ENCODE results near the gene NTRK3. TPM values are rescaled to one million over a fixed set of nuclear protein-coding genes. Genes with fewer than 3 reads are reported as not detected.

Gene NTRK3
- total RNA-seq, 1 donor from 2014 or later = 3.2 TPM

- DNase-seq = no peak
- ATAC-seq (ENCODE audit: poor library complexity) = peak; percentile 44
- intact Hi-C loops (cut with DNase I) = no loop called here
These were observed 307.4 kb downstream of the NTRK3 start for GRCh38 chr15:87949151-87949574.

DNA sequence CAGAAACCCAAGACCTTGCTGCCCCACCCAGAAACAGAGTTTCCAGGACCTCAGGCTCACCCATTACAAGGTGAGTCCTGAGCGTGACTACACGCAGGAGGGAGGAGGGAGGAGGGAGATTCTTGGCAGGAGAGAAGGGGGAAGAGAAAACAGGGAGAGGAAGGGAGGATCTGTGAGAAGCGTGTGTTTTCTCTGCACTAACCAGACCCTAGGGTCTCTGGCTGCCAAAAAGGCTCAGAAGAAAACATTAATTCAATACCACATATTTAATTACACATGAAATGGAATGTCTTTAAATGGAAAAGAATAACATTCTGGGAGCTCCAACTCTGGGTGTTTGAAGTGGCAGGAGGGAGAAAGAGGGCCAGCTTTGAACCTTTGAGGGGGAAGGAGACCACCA lies 309.0 kb downstream of the NTRK3 start:
- intact Hi-C loops (cut with DNase I) = no loop called here
- ATAC-seq (ENCODE audit: poor library complexity) (no peak), DNase-seq (no peak)

GRCh38 chr15:87945246-87945645 lies 311.3 kb downstream of the NTRK3 start:
- no peak for DNase-seq
- intact Hi-C loops (cut with DNase I) = no loop called here

GRCh38 chr15:87944691-87945090 lies 311.8 kb downstream of the NTRK3 start:
- intact Hi-C loops (cut with DNase I) = no loop called here
- no peak for DNase-seq
- ATAC-seq (ENCODE audit: poor library complexity) = peak; percentile 14

More at GRCh38 chr15:87945246-87945645, 311.3 kb downstream of the NTRK3 start:
- ATAC-seq (ENCODE audit: poor library complexity) = no peak

DNA sequence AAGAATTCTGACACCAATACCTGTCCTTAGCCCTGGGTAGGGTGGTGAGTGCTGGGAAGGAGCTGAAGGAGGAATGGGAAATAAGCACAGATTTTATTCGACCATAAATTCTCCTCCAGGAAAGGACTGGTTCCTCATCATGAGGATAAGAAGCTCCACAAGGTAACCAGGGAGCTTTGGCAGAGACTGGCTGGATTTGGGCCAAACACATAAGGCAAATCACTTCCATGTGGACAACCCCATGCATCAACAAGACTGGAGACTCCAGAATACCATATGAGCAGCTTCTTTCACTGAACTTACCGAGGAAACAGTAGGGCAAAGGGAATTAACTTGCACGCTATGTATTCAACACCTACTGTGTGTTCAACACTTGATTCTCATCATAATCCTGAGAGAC lies 312.5 kb downstream of the NTRK3 start:
- intact Hi-C loops (cut with DNase I) = no loop called here
- DNase-seq = no peak
- ATAC-seq (ENCODE audit: poor library complexity) = no peak

DNA sequence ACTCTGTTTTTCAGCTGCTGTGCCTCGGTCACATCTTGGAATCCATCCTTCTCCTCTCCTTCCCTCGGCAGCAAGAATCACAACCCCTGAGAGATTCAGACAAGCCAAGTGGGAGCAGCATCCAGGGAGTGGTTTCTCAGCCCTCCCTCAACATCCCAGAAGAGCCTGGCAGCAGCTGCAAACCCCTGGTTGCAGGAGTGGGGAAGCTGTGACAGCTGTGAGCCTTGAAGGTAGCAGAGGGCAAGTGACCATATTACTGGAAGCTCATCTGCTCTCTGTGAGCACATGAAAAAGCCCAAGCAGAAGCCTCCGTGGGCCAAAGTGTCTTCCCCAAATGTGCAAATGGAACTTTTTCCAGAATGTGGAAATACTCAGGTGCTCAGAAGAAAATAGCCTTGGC lies 312.9 kb downstream of the NTRK3 start:
- ATAC-seq (ENCODE audit: poor library complexity) = no peak
- DNase-seq = no peak
- intact Hi-C loops (cut with DNase I) = no loop called here

GRCh38 chr15:87942316-87942715 lies 314.2 kb downstream of the NTRK3 start:
- ATAC-seq (ENCODE audit: poor library complexity) = no peak
- no peak for DNase-seq
- intact Hi-C loops (cut with DNase I) = no loop called here

GRCh38 chr15:87941606-87942005 lies 314.9 kb downstream of the NTRK3 start:
- intact Hi-C loops (cut with DNase I) = no loop called here
- no peak for ATAC-seq (ENCODE audit: poor library complexity)
- no peak for DNase-seq

DNA sequence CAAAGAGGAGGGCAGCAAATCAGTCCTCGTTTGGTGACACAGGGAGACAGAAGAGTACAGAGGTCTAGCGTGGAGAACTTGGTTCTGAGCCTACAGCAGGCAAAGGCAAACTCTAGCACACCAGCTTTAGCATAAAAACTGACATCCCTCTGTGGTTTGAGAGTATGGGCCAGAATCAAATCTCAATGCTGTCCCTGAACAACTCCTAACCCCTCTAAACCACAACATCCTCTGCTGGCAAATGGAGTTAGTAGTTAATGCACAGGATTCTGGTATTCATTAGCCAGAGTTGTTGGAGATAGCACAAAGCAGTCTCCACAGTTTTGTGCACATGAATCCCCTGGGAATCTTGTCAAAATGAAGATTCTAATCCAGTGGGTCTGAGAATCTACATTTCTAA lies 315.8 kb downstream of the NTRK3 start:
- intact Hi-C loops (cut with DNase I) = no loop called here
- DNase-seq (no peak), ATAC-seq (ENCODE audit: poor library complexity) (no peak)

DNA sequence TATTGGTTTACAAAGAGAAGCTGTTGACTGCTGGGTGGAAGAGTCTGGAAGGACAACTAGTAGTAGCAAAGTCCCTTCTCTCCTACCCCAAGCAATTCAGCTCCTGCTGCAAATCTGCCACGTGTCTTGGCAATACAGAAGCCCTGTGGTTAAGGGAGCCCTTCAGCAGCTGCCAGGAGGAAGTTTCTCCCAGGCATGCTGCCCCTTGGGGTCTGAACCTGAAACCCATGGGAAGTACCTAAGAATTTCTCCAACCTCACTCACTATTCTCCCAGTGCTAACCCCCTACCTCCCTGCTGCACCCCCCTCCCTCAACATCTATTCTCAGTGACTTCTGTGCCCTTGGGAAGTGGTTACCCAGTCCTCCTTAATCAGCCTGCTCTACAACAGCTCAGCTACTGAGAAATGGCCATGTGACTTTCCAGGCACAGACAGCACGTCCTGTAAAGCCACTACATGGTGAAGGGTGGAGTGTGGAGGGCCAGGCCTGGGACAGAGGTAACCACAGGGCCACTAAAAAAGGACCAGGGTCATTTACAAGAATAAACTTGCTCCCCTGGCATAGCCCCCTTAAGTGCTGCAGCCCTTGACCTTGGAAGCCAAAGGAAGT lies 316.6 kb downstream of the NTRK3 start:
- intact Hi-C loops (cut with DNase I) = no loop called here
- no peak for DNase-seq
- peak; percentile 64 for ATAC-seq (ENCODE audit: poor library complexity)

- intact Hi-C loops (cut with DNase I) = no loop called here
- ATAC-seq (ENCODE audit: poor library complexity) (peak; percentile 36), DNase-seq (no peak)
These were observed 318.5 kb downstream of the NTRK3 start for GRCh38 chr15:87938031-87938430.

- ATAC-seq (ENCODE audit: poor library complexity) (peak; percentile 37), DNase-seq (no peak)
- intact Hi-C loops (cut with DNase I) = no loop called here
These were observed 321.0 kb downstream of the NTRK3 start for GRCh38 chr15:87935583-87935982.

DNA sequence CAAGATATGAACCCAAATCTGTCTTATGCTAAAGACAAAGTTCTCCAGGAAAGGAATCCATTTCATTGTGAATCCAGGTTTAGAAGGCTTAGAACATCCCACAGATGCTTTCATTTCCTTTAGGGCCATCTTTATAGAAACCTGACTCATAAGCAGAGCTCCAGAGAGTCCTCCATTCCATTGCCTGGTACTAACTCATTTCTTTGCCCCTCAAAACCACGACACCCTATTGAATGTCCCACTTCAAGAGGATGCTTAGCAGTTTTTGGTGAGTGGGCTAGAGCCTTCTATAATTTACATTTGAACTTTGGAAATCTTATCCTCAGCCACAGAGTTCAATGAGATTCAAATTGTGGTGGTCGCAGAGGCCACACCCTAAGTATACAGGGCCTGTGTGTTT lies 325.0 kb downstream of the NTRK3 start:
- ATAC-seq (ENCODE audit: poor library complexity) (no peak), DNase-seq (no peak)
- intact Hi-C loops (cut with DNase I) = no loop called here

GRCh38 chr15:87930457-87930856 lies 326.1 kb downstream of the NTRK3 start:
- ATAC-seq (ENCODE audit: poor library complexity) (no peak), DNase-seq (no peak)
- intact Hi-C loops (cut with DNase I) = no loop called here

DNA sequence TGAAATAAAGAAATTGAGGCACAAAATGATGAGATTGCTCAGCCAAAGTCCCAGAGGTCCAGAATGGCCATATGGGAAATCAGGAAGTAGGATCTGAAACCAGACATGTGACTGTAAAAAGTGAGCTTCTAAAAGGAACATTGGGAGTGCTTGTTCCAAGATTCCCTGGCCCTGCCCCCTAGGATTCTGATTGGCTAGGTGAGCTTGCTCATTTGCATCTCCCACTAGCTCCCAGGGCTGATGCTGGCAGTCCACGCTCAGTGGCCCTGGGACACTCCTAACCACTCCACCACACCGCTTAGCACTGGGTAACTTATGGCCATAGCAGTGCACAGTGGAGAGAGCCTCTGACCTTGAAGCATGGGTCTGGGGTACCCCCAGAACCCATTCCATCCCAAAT lies 326.7 kb downstream of the NTRK3 start:
- DNase-seq (no peak), ATAC-seq (ENCODE audit: poor library complexity) (no peak)
- intact Hi-C loops (cut with DNase I) = no loop called here

- DNase-seq = no peak
- ATAC-seq (ENCODE audit: poor library complexity) = no peak
- intact Hi-C loops (cut with DNase I) = no loop called here
These were observed 332.1 kb downstream of the NTRK3 start for GRCh38 chr15:87924433-87924832.

DNA sequence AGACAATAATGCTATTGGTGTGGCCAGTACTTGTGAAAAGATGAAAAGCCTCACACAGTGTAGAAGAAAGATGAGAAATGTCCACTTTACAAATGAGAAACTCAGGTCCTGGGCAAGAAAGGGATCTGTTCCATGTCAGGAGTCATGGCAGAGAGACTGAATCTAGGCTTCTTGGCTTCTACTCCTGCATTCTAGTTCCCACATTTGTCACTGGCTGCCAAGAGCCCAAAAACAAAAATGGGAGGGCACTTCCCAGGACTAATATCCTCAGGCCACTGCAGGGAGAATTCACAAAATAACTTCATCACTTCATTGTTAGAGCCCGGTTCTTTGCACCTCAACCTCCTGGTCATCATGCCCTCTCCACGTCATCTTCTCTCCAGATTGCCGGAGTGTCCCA lies 337.5 kb downstream of the NTRK3 start:
- no peak for DNase-seq
- ATAC-seq (ENCODE audit: poor library complexity) = peak; percentile 72
- intact Hi-C loops (cut with DNase I) = no loop called here

- DNase-seq = no peak
- intact Hi-C loops (cut with DNase I) = no loop called here
- no peak for ATAC-seq (ENCODE audit: poor library complexity)
These were observed 339.1 kb downstream of the NTRK3 start for GRCh38 chr15:87917480-87917879.

DNA sequence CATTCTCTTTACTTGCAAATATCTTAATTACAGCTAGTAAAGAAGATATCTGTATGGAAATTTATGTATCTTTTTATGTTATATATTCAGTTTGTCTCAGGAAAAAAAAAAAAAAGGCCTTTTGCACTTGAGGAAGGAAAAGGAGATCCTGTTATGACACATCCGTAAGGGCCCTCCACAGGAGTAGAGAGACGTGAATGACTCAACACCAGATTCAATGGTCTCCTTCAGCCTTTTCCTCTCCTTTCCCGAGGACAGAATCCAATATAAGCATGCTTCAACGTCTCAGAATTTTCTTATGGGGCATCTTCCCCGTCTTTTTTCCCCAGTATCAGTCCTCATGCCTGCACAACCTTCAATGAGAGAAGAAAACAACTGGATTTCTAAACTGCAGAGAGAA lies 340.3 kb downstream of the NTRK3 start:
- DNase-seq (no peak), ATAC-seq (ENCODE audit: poor library complexity) (no peak)
- intact Hi-C loops (cut with DNase I) = no loop called here

GRCh38 chr15:87910301-87910700 lies 346.2 kb downstream of the NTRK3 start:
- no peak for DNase-seq
- intact Hi-C loops (cut with DNase I) = no loop called here

More at GRCh38 chr15:87910301-87910700, 346.2 kb downstream of the NTRK3 start:
- ATAC-seq (ENCODE audit: poor library complexity) = no peak
